PFSK-1 (cell line): ENCODE data around the gene ZNF541.
A peak's percentile ranks its signal among the peaks of the same experiment; 100 is the strongest.

Experiments
- FOXP2 ChIP-seq: optimal IDR thresholded peaks from 2 replicates; pipeline ENCODE3; 2011; ENCODE audit warnings: borderline replicate concordance, control low read depth, inconsistent platforms; ENCODE audit not compliant: insufficient read depth; ENCODE audit errors: extremely low read length, extremely low read depth
- POLR2AphosphoS5 ChIP-seq: IDR thresholded peaks from 2 replicates; pipeline ENCODE4 v1.6.1; 2012; ENCODE audit warnings: low read depth, mild to moderate bottlenecking, control low read depth, low read length, moderate library complexity
- SIN3A ChIP-seq: IDR thresholded peaks from 2 replicates; pipeline ENCODE4 v1.6.1; 2012; ENCODE audit warnings: mild to moderate bottlenecking, low read length, moderate library complexity, borderline replicate concordance; ENCODE audit not compliant: insufficient read depth
- TAF1 ChIP-seq: IDR thresholded peaks from 2 replicates; pipeline ENCODE4 v1.6.1; 2012; ENCODE audit warnings: low read length, control low read depth, borderline replicate concordance; ENCODE audit not compliant: insufficient read depth
- TF ChIP-seq, protein P1 (sequence below), 2 experiments: IDR thresholded peaks; 2 replicates each; pipeline versions ENCODE4 v1.6.1 to v1.8.0; 2011 to 2012; ENCODE audit warnings: low read depth in 2 of 2, low read length in 2 of 2, control low read depth in 1 of 2, inconsistent platforms in 1 of 2, mild to moderate bottlenecking in 1 of 2, moderate library complexity in 1 of 2; ENCODE audit not compliant: insufficient read depth in 1 of 2

DNA sequence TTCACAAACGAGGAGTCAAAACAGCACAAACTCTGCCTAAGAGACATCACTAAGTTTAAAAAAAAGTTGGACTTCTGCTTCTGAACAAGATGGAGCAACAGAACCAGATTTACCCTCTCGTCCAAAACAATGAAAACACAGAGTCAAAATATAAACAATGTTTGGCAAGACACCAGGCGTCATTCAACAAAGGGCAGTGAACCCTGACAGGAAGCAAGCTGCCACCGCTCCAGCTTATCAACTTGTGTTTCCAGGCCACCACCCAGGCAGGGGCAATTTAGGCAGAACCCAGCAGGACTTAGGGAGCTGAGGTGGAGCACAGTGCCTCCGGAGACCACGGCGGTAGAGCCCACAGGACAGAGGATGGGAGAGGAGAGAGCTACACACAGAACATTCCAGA lies 49.5 kb downstream of the ZNF541 start:
- TF ChIP-seq POLR2AphosphoS5: no peak
- no peak for TF ChIP-seq TAF1
- TF ChIP-seq, protein P1, sequence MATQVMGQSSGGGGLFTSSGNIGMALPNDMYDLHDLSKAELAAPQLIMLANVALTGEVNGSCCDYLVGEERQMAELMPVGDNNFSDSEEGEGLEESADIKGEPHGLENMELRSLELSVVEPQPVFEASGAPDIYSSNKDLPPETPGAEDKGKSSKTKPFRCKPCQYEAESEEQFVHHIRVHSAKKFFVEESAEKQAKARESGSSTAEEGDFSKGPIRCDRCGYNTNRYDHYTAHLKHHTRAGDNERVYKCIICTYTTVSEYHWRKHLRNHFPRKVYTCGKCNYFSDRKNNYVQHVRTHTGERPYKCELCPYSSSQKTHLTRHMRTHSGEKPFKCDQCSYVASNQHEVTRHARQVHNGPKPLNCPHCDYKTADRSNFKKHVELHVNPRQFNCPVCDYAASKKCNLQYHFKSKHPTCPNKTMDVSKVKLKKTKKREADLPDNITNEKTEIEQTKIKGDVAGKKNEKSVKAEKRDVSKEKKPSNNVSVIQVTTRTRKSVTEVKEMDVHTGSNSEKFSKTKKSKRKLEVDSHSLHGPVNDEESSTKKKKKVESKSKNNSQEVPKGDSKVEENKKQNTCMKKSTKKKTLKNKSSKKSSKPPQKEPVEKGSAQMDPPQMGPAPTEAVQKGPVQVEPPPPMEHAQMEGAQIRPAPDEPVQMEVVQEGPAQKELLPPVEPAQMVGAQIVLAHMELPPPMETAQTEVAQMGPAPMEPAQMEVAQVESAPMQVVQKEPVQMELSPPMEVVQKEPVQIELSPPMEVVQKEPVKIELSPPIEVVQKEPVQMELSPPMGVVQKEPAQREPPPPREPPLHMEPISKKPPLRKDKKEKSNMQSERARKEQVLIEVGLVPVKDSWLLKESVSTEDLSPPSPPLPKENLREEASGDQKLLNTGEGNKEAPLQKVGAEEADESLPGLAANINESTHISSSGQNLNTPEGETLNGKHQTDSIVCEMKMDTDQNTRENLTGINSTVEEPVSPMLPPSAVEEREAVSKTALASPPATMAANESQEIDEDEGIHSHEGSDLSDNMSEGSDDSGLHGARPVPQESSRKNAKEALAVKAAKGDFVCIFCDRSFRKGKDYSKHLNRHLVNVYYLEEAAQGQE (IDR thresholded peaks at IDR 0.05; ENCODE audit: insufficient read depth in 1 of 2, low read depth in 2 of 2, low read length in 2 of 2): no peak
- TF ChIP-seq SIN3A: no peak
- TF ChIP-seq FOXP2: peak; percentile 34
